Gastroesophageal sphincter (tissue), 3 donors: Measurements from ENCODE around the gene ANKRD27.

Experiments
- CTCF ChIP-seq, 4 experiments: fragments of 200-600 bp in 2 of 4; fragments of 450-650 bp in 2 of 4; sonication (generic) in 1 of 4; IDR thresholded peaks; one replicate each; pipeline ENCODE4 v1.5.1; 2017 to 2019; ENCODE audit warnings: antibody characterized with exemption in 4 of 4, mild to moderate bottlenecking in 2 of 4, moderate library complexity in 2 of 4
- EP300 ChIP-seq: sonication (generic); formaldehyde crosslinking; IDR thresholded peaks from one replicate; pipeline ENCODE4 v1.6.1; 2017; ENCODE audit warnings: antibody characterized with exemption, mild to moderate bottlenecking
- POLR2A ChIP-seq, 2 donors: fragments of 450-650 bp; IDR thresholded peaks; one replicate each; pipeline ENCODE4 v1.6.1; 2017; ENCODE audit warnings: antibody characterized with exemption in 2 of 2, mild to moderate bottlenecking in 2 of 2, moderate library complexity in 1 of 2
- POLR2AphosphoS5 ChIP-seq: sonication (generic); formaldehyde crosslinking; IDR thresholded peaks from one replicate; pipeline ENCODE4 v1.6.1; 2017; ENCODE audit warnings: antibody characterized with exemption

- TF ChIP-seq CTCF (IDR thresholded peaks at IDR 0.05): no peak
- no peak for TF ChIP-seq EP300
- TF ChIP-seq POLR2A (IDR thresholded peaks at IDR 0.05): no peak
- no peak for TF ChIP-seq POLR2AphosphoS5
These were observed 71.0 kb downstream of the ANKRD27 start for GRCh38 chr19:32603961-32604360.
